ENCODE results near the gene AP3M1.

DNA sequence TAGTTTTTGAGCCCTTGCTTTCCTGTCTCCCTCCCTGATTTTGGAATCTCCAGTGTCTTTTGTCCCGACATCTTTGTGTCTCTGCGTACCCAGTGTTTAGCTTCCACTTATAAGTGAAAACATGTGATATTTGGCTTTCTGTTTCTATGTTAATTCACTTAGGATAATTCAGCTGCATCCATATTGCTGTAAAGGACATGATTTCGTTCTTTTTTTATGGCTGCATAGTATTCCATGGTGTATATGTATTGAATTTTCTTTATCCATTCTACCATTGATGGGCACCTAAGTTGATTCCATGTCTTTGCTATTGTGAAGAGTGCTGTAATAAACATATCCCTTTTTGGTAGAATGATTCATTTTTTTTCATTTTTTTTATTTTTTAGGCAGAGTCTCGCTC is 48.7 kb upstream of the AP3M1 start:
- TF ChIP-seq SIN3A (IDR thresholded peaks at IDR 0.05; ENCODE audit: borderline replicate concordance, low read depth, low read length) = no peak
- TF ChIP-seq EZH2phosphoT487 (IDR thresholded peaks at IDR 0.05; ENCODE audit: borderline replicate concordance, low read depth) = no peak
- TF ChIP-seq, protein P1, sequence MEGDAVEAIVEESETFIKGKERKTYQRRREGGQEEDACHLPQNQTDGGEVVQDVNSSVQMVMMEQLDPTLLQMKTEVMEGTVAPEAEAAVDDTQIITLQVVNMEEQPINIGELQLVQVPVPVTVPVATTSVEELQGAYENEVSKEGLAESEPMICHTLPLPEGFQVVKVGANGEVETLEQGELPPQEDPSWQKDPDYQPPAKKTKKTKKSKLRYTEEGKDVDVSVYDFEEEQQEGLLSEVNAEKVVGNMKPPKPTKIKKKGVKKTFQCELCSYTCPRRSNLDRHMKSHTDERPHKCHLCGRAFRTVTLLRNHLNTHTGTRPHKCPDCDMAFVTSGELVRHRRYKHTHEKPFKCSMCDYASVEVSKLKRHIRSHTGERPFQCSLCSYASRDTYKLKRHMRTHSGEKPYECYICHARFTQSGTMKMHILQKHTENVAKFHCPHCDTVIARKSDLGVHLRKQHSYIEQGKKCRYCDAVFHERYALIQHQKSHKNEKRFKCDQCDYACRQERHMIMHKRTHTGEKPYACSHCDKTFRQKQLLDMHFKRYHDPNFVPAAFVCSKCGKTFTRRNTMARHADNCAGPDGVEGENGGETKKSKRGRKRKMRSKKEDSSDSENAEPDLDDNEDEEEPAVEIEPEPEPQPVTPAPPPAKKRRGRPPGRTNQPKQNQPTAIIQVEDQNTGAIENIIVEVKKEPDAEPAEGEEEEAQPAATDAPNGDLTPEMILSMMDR (IDR thresholded peaks at IDR 0.05) = no peak
- TF ChIP-seq RFX5 (IDR thresholded peaks at IDR 0.05; ENCODE audit: low read length) = no peak
- no peak for TF ChIP-seq CHD2 (IDR thresholded peaks at IDR 0.05; ENCODE audit: low read length, partially characterized antibody)
- TF ChIP-seq MEF2A (IDR thresholded peaks at IDR 0.05; ENCODE audit: borderline replicate concordance, low read depth) = no peak
- TF ChIP-seq, protein P2, sequence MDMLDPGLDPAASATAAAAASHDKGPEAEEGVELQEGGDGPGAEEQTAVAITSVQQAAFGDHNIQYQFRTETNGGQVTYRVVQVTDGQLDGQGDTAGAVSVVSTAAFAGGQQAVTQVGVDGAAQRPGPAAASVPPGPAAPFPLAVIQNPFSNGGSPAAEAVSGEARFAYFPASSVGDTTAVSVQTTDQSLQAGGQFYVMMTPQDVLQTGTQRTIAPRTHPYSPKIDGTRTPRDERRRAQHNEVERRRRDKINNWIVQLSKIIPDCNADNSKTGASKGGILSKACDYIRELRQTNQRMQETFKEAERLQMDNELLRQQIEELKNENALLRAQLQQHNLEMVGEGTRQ (IDR thresholded peaks at IDR 0.05; ENCODE audit: borderline replicate concordance, low read depth, low read length) = no peak
